GM10266 (cell line): ENCODE data around the gene SPAG16.

Experiments used
- DNase-seq: peaks from one replicate; pipeline ENCODE4 v3.0.0; 2012; ENCODE audit errors: extremely low spot score
- CTCF ChIP-seq: IDR thresholded peaks from 2 replicates; pipeline ENCODE4 v1.5.1; 2012; ENCODE audit warnings: mild to moderate bottlenecking, low read depth; ENCODE audit not compliant: control insufficient read depth, insufficient read depth; ENCODE audit errors: missing control alignments

Gene SPAG16

GRCh38 chr2:214255046-214255445 is 970.8 kb downstream of the SPAG16 start:
- no peak for TF ChIP-seq CTCF
- no peak for DNase-seq

- TF ChIP-seq CTCF: no peak
- no peak for DNase-seq
Observed at GRCh38 chr2:214261683-214262082, 977.4 kb downstream of the SPAG16 start.

- no peak for DNase-seq
- no peak for TF ChIP-seq CTCF
Observed at GRCh38 chr2:214264171-214264570, 979.9 kb downstream of the SPAG16 start.

DNA sequence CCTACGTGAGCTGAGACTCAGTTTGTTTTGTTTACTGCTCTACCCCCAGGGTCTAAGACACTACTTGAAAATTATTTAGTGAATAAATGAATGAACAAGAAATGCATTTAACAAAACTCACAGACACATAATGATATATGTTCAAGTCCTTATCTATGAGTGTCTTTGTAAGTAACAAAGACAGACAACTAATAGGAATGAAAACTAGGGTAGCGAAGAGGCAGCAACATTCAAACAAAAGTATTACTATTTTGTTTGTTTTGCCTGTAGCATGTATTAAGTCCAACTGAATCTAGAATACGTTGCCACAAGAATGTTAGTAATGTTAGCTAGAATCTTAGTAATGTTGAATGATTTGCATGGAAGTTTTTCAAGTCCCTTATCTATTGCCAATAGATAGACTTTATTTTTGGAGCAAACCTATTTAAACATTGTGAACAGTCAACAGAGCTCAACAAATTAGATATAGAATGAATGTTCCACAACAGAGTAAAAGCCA is 981.8 kb downstream of the SPAG16 start:
- DNase-seq: no peak
- TF ChIP-seq CTCF: no peak

DNA sequence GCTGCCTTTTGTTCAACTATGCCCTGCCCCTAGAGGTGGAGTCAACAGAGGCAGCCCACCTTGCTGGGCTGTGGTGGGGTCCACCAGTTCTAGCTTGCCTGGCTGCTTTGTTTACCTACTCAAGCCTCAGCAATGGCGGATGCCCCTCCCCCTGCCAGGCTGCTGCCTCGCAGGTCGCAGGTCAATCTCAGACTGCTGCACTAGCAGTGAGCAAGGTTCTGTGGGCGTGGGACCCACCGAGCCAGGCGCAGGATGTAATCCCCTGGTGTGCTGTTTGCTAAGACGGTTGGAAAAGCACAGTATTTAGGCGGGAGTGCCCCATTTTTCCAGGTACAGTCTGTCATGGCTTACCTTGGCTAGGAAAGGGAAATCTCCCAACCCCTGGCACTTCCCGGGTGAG is 993.6 kb downstream of the SPAG16 start:
- TF ChIP-seq CTCF: no peak
- DNase-seq: no peak

DNA sequence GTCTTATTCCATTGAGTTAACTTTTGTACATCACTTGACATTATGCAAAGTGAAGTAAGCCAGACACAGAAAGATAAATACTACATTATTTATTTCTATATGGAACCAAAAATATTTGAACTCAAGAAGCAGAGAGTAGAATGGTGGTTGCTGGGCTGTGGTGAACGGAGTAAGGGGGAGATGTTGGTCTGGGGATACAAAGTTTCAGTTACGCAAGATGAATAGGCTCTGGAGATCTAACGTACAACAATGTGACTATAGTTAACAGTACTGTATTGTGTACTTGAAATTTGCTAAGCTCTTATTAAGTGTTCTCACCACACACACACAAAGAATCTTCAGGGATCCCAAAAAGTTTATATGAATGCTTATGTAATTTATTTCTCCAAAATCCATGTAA is 1001.7 kb downstream of the SPAG16 start:
- no peak for DNase-seq
- TF ChIP-seq CTCF: no peak

DNA sequence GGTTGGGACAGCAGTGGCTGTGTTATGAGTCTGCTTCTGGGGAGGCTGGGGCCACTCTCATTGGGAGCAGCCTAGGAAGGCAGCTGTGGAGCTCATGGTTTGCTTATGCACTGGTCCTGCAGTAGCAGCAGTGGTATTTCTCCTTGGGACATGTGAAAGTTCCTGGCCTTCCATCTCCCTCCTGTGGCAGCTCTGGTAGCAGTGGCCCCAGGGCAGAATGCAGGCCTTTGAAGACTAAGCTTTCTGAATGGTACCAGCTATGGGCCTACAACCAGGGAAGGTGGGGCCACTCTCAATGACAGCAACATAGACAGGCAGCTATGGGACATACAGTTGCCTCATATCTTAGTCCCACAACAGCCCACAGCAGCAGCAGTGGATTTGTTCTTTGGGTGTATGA is 1009.3 kb downstream of the SPAG16 start:
- no peak for TF ChIP-seq CTCF
- no peak for DNase-seq
